IPS DF 4.7 (cell line): ENCODE data around the gene FBN1.

Source experiments
- DNase-seq: peaks from one replicate; pipeline ENCODE4 v3.0.0-alpha.2; 2013; ENCODE audit warnings: low spot score; ENCODE audit errors: extremely low read depth

FBN1 gene

DNA sequence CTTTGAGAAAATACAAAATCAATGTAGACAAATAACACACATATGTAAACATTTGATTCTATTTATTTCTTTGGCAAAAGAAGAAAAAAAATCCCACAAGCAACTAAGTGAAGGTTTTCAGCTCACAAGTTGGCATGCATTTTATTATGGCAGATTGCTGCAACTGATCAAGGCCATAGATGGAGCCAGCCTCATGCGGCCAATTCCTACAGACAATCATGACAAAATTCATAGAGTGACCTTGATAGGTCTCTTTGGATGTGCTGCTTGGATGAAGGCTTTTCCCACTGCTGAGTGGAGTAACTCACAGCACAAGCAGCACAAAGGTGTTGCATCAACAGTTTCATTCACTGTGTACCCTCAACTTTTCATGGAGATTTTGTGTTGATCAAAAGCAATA lies 22.1 kb downstream of the FBN1 start:
- DNase-seq: no peak

DNA sequence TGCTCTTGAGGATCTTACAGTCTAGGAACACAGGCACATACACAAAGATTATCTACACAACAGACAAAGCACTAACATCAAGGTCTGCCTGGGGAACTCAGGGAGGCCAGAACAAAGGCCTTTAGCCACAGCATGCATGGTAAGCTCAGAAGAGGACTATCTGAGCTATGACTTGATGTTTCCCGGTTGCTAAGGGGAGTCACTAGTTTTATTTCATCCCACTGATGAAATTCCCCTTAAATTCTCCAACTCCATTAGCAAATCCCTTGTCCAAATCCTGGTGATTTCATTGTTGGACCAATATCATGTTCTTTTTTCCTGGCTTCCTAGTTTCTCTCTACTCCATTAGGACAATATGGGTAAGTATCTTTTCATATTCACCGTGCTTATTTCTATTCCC lies 23.3 kb downstream of the FBN1 start:
- no peak for DNase-seq

- no peak for DNase-seq
Measured at GRCh38 chr15:48619446-48619845, 26.1 kb downstream of the FBN1 start.

- DNase-seq: no peak
Measured at GRCh38 chr15:48617619-48618018, 27.9 kb downstream of the FBN1 start.

DNA sequence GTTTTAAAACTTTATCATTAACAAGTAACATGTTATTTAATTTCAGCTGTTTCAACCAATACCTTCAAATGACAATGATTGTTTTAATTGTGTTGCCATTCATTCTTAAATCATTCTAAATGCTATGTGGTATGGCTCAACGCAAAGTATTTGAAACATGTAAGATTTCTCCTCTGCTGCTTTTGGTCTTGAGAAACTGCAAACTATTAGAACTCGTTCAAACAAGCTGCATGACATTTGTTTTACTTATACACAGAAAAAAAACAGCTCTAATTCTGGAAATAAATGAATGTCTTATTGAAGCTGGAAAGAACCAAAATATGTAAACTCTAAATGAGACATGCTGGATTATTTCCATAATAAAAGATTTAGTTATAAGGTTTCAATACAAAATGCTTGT lies 29.3 kb downstream of the FBN1 start:
- DNase-seq: no peak

- no peak for DNase-seq
Measured at GRCh38 chr15:48614051-48614450, 31.5 kb downstream of the FBN1 start.

- no peak for DNase-seq
Measured at GRCh38 chr15:48609486-48609885, 36.0 kb downstream of the FBN1 start.

- DNase-seq: no peak
Measured at GRCh38 chr15:48607846-48608245, 37.7 kb downstream of the FBN1 start.

GRCh38 chr15:48604567-48604966 lies 40.9 kb downstream of the FBN1 start:
- no peak for DNase-seq

- no peak for DNase-seq
Measured at GRCh38 chr15:48603922-48604321, 41.6 kb downstream of the FBN1 start.

GRCh38 chr15:48603123-48603500 lies 42.4 kb downstream of the FBN1 start:
- DNase-seq: no peak

GRCh38 chr15:48602358-48603122 lies 43.0 kb downstream of the FBN1 start:
- no peak for DNase-seq

DNA sequence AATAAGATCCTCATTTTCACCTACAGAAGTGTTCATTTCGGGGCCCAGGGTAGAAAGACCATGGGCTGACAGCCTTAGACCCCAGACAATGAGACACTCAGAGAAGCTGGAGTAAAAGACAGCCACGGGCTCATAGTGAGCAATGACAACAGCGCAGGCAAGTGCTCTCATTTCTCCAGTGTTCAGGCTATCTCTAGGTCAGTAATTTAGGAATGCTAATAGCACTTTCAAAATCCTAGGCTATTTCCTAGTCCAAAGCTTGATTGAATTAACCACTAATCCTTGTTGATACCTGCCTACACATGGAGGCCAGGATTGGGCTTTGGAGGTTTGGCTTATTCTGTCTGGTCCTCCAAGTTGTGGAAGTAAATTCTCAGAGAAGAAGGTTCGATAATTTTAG lies 44.4 kb downstream of the FBN1 start:
- DNase-seq: no peak

GRCh38 chr15:48596841-48597240 lies 48.7 kb downstream of the FBN1 start:
- DNase-seq: no peak

GRCh38 chr15:48596415-48596814 lies 49.1 kb downstream of the FBN1 start:
- no peak for DNase-seq

GRCh38 chr15:48595981-48596380 lies 49.5 kb downstream of the FBN1 start:
- no peak for DNase-seq

DNA sequence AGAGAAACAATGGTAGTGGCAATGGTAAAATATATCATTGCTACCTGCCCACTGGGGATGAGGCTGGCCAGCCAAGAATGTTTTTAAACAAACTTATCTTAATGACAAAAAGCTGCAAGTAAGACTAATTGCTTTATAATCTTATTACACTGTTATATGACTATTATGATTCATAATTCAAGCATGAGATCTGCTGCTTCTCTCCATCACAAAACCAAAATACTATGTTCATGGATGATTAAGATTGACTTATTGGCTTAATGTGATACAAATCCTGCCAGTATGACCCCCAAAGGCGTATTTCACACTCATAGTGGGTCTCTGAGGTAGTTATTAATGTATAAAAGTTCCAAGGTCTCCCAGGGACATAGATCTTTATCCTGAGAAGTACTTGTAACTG lies 52.6 kb downstream of the FBN1 start:
- DNase-seq: no peak

DNA sequence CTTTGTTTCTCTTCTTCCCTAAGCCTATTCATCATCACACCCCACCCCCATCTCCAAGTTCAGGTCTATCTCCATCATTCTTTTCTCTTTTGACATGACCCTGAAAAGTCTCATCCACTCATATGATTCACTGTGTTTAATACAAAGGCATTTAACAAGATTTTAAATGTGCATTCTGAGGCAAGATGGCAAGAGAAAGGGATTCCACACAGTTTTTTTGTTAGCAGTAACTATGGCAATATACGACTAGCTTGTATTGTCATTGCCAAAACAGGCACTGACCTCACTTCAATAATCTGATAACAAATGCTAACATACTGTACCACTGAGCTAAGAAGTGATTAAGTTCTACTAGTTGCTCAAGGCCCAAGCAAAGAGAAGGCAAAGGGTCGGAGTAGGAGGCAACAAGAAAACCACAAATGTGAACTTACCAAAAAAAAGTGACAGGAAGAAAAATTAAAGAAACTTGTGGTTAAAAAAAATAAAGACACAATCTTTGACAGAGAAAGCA lies 53.2 kb downstream of the FBN1 start:
- DNase-seq: no peak

GRCh38 chr15:48590723-48591122 lies 54.8 kb downstream of the FBN1 start:
- no peak for DNase-seq

- no peak for DNase-seq
Measured at GRCh38 chr15:48584812-48585563, 60.5 kb downstream of the FBN1 start.

- no peak for DNase-seq
Measured at GRCh38 chr15:48584090-48584811, 61.3 kb downstream of the FBN1 start.
